Measurements from ENCODE around the gene CLDN15.
"Not testable (repeated sequence)": the region's sequence is repeated elsewhere in the genome, so short reads cannot be mapped to it uniquely, and the experiment has no call there.

CLDN15 gene

DNA sequence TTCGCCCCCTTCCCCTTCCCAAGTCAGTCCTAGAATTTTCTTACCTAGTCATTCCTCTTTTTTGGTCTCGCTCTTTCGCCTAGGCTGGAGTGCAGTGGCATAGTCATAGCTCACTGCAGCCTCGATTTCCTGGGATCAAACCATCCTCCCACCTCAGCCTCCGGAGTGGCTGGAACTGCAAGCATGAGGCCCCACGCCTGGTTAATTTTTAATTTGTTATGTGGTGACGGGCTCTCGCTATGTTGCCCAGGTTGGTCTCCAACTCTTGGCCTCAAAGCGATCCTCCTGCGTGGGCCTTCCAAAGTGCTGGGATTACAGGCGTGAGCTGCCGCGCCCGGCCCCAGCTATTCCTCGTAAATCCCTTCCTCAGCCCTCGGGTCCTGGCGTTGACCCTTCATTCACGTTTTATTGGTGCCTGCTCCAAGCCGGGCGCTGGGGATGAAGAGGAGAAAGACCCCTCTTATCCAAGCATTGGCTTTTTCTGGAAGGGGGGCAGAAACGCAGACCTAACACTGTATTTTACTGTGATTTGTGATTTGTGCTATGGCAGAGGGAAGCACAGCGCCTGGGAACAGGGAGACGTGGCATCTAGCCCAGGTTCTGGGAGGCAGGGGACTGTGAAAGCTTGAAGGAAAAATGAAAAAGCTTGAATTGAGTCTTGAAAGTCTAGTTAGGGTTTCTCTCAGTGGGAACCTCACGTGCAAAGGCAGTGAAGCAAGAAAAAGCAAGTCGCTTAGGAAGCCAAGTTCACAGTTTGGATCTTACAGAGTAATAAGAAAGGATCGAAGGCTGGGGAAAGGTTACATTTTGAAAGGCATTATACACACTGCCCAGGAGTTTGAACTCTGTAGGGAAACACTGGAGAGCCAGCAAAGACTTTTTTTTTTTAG, 19.1 kb downstream of the CLDN15 start:
- DNase-seq: no peak

DNA sequence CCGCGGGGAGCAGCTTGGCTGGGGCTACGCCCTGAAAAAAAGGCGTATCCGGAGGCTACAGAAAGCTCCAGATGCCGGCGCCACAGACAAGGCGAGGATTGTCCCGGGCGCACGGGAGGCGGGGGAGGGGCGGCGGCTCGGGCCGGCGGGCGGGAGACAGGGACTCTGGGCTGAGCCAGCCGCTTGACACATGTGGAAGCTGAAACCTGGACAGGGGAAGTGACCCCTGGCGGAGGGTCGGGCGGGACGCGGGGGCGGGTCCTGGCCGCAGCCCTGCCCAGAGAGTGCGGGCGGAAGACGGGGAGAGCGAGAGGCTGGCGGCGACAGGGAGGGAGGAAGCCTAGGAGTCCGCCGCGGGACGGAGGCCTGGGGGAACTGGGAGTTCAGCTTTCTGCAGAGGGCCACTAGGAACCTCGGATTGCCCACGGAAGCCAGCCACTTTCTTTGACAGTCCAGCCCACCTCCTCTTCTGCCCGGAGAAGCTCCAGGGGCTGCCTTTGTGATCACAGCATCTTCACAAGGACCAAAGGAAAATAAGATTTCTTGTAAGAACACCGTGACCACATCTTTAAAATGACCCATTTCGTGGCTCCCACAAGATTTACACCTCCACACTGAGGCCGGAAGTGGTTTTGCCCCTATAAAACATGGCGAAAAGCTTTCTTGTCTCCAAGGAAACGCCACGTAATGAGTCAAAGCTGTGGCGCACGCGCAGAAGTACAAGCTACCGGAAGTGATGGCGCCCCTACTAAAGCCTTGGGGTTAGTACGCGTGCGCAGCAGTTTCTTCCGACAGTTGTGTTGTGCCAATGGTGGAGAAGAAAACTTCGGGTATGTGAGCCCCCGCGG, 20.0 kb downstream of the CLDN15 start, which contains the start of the genes PLOD3 and ZNHIT1:
TSS of gene PLOD3 (minus strand) at position 194 of the 848 bp plus-strand sequence. CDS start 307 bp downstream, outside the sequence.
TSS of gene ZNHIT1 (plus strand) at position 778 of the 848 bp plus-strand sequence. CDS start at position 809, 31 bp downstream.
- peak; percentile 97 for DNase-seq

DNA sequence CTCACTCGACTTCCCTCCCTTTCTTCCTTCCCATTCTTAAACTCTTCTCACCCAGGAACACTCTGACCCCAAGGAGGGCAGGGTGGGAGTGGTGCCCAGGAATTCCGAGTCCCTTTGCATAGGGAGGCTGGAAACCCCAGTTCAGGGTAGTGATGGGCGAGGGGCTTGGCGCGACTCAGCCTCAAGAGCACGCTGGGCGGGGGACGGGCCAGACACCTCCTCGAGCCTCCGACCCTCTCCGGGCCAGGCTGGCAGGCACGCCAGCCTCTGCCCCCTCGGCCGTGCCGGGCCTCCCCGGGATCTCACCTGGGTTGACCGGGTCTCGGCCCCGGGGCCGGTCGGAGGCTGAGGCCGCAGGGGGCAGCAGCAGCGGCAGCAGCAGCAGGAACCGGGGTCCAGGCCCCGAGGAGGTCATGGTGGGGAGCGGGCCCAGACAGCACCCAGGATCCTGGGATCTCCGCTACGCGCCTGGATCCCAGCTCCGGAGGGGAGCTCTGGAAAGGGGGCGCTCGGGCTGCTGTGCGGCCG, 20.7 kb downstream of the CLDN15 start:
- DNase-seq: no peak

DNA sequence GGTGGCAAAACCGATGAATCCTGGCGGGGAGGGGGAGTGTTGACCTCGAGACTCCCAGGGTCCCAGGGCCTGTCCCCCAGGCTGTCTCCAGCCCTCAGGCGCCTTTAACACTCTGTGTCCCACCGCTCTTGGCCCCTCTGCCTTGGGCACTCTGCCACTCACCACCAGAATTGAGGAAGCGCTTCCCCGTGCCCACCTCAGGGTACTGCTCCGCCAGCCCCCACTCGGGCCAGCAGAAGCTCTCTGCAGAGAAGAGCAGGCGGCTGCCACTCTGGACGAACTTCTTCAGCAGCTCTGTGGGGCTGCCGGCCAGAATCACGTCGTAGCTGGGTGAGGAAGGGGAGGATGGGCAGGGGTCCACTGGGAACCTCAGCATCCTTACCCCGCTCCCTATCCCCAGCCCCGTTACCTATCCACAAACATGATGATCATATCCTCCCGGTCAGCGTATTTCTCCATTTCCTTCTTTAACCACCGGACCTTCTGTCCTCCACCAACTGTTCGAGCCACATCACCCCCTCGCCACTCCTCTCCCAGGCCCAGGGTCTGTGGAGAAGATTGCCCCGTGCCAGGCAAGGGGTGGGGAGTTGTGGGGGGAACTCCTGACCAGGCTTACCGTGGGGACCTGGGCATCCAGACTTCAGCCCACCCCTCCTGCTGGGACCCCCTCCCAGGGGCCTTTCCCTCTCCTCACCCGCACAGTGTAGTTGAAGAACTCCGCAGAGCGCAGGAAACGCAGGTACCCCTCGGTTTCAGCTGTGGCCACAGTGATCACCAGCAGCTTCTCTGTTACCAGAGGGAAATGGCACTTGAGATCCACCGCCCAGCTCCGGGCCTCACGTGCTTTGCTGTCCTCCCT, 21.4 kb downstream of the CLDN15 start:
- no peak for DNase-seq

DNA sequence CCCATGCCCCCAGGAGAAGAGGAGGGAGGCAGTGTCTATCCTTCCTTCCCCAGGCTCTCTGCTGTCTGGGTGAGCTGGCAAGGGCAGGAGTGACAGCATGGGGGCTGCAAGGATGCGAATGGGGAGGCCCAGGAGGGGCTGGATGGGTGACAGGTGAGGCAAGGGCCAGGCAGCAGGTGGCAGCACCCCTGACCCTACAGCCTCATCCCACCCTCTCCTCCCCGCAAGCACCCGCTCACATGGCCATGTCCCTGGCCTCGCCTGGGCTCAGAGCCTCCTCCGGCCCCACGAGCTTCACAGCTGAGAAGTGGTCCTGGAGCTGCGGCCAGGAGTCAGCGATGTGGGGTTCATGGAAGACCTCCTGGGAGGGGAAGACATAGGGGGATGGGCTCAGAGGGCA, 25.6 kb downstream of the CLDN15 start:
- DNase-seq: no peak

DNA sequence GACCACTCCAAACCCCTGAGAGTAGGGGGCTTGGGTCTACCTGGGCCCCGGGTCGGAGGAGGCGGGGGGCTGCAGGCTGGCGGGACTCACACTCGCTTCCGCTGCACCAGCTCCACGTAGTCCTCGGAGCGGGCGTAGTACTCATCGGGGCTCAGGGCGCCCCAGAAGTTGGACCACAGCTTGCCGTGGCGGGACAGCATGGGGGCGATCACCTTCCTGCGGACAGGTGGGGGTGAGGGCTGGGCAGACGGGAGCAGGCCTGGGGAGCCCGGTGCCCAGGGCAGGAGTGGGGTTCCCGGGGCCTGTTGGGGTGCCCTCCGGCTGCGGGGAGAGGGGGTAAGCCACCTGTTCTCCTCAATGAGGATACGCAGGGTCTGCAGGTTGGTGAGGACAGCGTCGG, 26.1 kb downstream of the CLDN15 start:
- no peak for DNase-seq

DNA sequence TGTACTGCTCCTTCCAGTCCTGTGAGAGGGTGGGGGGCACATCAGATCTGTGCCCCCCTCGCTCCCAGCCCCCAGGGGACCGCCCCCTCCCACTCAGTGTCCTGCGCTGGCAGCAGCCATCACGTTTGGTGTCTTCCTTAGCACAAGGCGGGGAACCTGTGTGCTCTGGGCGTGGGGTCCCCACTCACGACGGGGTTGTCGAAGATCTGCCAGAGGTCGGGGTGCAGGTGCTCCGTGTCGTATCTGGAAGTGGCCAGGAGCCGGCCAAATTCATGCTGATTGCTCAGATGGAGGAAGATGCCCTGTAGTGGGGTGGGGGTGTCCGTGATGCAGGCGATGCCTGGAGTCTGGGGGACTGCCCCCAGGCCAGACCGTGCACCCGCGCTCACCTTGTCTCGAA, 27.5 kb downstream of the CLDN15 start:
- no peak for DNase-seq

DNA sequence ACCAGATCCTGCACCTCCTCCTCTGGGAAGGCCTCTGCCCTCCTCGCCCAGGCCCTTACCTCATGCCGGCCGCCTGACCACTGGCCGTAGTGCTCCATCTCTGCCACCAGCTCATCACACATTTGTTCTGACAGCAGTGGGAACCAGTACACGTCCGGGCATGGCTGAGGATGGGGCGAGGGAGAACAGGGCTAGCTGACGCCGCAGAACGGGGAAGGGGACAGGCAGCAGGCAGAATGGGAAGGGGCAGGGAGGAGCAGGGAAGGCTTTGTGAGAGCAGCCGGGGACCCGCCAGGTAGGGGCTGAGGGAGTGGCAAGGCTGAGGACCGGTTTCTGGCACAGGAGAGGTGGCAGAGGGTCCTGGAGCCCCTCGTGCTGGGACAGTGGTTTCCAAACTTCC, 28.8 kb downstream of the CLDN15 start:
- no peak for DNase-seq

DNA sequence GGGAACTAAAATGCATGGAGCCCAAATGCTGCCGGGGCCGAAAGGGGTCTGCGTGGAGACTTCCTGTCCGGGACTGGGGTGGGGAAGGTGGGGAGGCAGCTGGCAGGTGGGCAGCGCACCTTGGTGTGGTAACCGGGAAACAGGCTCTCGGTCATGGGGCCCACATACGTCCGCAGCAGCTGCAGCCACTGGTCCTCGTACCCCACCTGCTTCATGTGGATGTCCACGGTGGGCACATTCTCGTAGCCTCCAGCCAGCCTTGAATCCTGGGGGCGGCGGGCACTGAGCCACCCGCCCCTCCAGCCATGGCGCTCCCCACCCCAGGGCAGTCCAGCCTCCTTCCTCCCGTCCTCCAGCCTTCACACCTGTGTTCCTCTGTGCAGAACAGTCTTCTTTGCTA, 30.1 kb downstream of the CLDN15 start:
- no peak for DNase-seq

DNA sequence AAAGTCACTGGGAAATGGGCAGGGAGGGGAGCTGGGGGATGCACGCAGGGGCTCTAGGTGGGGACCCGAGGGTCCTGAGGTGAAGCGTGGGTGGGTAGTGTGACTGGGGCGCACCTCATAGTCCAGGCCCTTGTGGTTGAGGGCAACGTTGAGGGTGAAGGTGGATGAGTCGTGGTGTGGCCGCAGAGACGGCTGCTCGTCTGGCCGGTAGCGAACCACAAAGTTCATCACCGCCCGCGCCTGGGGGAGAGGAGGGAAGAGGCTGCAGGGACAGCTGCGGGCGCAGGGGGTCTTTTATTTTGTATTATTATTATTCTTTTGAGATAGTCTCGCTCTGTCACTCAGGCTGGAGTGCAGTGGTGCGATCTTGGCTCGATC, 30.9 kb downstream of the CLDN15 start:
- DNase-seq: no peak

DNA sequence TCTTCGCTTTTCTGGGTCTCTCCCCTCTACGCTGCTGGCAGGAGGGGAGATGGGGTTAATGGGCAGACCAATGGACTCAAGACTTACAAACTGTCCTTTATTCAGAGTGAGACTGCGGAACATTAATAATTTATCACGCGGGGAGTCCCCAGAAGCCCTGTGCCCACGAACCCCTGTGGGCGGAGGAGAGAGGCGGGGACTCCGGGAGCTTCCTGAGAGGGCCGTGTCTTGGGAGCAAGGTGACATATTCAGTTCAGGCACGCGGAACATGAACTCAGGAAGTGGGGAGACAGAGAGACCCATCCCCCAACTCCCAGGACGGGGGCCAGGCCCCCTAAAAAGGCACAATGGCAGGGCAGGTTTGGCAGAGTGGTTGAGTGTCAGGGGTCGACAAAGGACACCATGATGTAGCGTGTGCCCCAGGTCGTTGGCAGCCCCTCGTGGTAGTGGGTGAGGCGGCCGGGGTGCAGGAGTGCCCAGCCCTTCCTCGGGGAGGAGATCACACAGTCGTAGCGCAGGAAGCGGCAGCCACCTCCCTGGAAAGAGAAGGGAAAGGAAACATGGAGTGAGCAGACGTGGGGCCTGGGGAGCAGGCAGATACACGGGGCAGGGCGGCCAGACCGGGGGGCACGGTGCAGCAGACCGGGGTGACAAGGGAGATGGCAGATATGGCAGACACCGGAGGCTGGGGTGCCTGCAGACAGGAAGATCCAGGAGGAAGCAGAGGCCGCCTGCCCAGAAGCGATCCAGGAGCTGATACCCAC, 31.5 kb downstream of the CLDN15 start:
- DNase-seq: no peak

DNA sequence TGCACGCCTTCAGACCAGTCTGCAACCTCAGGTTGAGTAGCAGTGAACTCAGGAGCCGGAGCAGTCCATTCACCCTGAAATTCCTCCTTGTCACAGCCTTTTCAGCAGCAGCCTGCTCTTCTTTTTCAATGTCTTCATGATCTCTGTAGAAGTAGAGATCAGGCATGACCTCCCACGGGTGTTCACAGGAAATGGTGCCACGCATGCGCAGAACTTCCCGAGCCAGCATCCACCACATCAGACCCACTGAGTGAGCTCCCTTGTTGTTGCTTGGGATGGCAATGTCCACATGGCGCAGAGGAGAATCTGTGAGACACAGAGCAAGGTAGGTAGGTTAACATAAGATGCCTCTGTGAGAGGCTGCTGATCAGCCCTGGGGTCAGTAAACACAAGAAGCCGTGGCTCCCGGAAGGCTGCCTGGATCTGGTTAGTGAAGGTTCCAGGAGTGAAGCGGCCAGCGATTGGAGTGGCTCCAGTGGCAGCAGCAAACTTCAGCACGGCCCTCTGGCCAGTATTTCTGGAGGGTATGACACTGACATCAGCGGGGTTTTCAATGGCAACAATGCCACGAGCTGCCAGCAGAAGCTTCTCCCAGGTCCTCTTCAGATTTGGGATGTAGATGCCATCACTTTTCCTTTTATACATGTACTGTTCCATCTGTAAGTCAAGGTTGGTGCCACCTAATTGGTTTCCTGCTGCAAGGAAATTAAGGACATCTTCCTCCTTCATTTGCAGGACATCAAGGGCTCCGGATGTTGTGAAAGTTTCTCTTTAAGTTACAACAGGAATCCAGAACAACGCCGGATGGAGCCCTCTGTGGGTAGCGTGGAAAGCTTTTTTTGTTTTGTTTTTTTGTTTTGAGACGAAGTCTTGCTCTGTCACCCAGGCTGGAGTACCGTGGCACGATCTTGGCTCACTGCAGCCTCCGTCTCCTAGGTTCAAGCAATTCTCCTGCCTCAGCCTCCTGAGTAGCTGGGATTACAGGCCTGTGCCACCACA, 33.6 kb downstream of the CLDN15 start:
- not testable (repeated sequence) for DNase-seq

DNA sequence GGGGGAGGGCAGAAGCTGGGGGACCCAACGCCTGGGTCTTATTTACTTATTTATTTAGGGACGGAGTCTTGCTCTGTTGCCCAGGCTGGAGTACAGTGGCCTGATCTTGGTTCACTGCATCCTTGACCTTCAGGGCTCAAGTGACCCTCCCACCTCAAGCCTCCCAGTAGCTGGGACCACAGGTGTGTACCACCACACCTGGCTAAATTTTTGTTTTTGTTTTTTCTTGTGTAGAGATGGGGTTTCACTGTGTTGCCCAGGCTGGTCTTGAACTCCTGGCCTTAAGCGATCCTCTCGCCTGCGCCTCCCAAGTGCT, 35.0 kb downstream of the CLDN15 start:
- no peak for DNase-seq

DNA sequence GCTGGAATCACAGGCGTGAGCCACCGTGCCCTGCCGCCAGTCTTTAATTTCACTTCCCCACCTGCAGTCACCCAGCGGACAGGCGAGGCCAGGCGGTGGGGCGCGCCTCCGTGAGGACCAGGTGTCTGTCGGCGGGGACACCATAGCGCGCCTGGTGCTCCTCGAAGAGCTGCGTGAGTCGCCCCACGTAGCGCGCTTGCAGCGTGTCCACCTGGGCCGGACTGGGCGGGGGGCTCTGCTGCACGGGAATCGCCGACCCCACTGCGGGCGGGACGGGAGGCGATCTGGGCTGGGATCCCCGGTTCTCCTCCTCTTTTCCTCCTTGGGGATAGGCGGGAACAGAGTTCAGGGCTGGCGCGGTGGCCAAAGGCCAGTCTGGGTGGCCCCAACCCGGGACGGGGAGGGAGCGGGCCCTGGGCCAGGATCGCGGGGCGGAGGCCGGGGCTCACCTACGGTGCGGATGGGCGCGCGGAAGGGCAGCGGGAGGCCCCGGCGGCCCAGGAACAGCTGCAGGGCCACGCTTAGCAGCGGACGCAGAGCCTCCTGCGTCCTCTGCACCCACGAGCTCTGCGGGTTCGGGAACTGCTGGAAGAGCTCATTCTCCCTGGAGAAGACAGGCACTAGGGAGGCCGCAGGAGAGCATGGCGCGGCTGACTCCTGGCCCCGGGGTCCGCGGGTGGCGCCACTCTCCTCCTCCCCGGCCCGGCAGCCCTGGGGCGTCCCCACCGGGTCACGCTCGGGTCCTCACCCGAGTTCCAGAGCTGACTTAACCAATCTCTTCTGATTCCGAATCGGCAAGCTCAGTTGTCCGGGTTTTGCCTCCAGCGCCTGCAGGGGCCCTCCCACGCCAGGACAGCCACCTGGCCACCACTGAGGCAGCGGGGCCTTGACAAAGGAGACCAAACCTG, 35.7 kb downstream of the CLDN15 start:
- no peak for DNase-seq

DNA sequence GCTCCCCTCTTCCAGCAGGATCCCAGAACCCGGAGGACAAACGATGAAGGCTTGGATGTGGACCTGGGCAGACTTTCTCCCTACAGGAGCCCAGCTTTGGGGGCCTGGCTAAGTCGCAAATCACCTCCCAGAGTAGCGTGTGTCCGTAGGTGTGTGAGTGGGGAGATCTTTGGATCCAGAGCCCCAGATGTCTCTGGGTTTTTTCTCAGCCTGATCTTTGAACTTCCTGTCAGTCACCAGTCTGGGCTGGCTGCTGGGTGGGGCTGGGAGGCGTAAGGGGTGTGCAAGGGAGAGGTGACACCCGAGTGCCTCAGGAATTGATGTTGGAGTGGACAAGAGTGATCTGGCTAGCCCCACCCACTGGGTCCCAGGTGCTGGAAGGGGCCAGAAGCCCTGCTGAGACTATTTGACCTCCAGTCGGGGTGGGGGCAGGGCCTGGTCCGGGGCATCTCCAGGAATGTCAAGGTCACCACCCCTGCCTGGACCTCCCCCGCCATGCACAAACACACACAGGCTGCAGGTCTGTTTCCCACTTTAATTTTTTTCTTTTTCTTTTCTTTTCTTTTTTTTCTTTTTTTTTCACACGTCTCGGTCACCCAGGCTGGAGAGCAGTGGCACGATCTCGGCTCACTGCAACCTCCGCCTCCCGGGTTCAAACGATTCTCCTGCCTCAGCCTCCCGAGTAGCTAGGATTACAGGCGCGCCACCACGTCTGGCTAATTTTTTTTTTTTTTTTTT, 36.6 kb downstream of the CLDN15 start, which contains the start of gene MOGAT3:
TSS of gene MOGAT3 (minus strand) at position 175 of the 738 bp plus-strand sequence. CDS start 182 bp downstream, outside the sequence.
- DNase-seq: no peak

DNA sequence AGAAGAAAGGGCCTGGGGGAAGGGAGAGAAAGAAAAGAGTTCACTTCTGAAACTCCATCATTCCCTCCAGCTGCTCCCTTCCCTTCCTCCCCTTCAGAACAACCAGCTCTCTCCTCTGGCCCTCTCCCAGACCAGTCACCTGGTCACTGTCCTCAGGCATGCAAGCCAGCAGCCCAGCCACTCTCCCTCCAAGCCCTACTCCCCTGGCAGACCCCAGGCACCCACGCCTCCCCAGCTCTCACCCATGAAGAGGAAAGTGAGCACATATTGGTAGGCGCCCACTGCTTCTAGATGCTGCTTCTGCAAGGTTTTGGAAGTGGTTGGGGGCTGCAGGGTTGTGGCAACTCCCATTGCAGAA, 37.1 kb downstream of the CLDN15 start:
- no peak for DNase-seq

DNA sequence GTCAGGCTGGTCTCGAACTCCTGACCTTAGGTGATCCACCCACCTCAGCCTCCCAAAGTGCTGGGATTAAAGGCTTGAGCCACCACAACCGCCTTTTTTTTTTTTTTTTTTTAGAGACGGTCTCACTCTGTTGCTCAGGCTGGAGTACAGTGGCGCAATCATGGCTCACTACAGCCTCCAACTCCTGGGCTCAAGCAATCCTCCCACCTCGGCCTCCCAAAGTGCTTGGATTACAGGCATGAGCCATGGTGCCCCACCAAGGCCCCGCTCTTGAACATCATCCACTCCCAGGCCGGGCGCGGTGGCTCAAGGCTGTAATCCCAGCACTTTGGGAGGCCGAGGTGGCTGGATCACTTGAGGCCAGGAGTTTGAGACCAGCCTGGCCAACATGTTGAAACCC, 38.1 kb downstream of the CLDN15 start:
- DNase-seq: not testable (repeated sequence)

DNA sequence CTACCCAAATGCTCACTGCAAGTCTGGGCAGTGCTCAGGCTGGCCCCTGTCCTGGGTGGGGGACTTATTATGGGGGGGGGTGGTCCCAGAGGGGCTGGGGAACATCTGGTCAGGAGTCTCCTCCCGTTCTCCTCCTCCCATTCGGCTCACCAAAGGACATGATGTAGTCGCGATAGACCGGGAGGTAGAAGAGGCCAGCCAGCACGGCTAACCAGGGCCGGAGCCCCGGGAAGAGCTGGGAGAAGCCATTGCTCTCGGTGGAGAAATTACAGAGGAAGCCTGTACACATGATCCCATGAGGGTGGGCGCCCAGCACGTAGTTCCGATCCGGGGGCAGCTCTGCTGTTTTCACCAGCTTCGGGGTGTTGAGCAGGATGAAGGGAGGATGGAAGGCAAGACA, 39.1 kb downstream of the CLDN15 start:
- no peak for DNase-seq

DNA sequence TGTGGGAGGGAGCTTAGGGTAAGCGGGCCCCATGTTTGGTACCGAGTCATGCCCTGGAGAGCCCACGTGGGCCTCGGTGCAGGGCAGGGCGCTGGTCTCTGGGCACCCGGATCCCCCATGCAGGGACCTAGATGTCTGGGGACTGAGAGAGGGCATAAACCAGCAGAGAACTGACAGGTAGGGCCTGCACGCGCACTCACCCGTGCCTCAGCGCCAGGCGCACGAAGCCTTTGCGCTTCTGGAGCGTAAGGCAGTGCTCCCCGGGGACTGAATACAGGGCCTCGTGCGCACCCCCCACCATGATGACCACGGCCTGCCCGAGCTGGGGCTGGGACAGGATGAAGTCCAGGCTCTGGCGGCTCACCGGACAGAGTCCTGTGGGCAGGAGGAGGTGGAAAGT, 39.6 kb downstream of the CLDN15 start:
- no peak for DNase-seq

All from NCI-H1105 treated with DMSO at 0.1 percent for 48 hours (cell line).